ENCODE data around the gene MACROH2A2. TPM values are rescaled to one million over a fixed set of nuclear protein-coding genes. Genes with fewer than 3 reads are reported as not detected.

Gene MACROH2A2
- total and polyA plus RNA-seq, 2 of the 13 experiments (the other 11 are each of a cell fraction or from before 2014, with no cell fraction given), result 9.8 to 43.1 TPM

DNA sequence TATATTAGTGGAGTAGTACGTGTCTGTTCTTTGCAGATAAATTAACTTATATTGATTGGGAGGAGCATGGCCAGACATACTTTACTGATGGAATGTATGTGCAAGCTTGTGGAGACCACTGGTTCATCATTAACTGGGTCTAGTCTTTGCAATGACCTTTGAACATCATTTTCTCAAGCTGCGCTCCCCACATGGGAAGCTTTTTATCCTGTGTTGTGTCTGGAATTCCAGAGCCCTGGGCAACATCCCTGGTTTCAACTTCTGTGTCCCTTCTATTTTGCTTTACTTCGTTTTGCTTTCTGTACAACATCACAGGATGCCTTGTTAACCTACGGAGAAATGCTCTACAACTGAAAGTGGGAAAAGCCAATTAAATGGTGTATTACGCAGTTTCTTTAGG is 38.3 kb downstream of the MACROH2A2 start (continued):
- TF ChIP-seq, protein P1, sequence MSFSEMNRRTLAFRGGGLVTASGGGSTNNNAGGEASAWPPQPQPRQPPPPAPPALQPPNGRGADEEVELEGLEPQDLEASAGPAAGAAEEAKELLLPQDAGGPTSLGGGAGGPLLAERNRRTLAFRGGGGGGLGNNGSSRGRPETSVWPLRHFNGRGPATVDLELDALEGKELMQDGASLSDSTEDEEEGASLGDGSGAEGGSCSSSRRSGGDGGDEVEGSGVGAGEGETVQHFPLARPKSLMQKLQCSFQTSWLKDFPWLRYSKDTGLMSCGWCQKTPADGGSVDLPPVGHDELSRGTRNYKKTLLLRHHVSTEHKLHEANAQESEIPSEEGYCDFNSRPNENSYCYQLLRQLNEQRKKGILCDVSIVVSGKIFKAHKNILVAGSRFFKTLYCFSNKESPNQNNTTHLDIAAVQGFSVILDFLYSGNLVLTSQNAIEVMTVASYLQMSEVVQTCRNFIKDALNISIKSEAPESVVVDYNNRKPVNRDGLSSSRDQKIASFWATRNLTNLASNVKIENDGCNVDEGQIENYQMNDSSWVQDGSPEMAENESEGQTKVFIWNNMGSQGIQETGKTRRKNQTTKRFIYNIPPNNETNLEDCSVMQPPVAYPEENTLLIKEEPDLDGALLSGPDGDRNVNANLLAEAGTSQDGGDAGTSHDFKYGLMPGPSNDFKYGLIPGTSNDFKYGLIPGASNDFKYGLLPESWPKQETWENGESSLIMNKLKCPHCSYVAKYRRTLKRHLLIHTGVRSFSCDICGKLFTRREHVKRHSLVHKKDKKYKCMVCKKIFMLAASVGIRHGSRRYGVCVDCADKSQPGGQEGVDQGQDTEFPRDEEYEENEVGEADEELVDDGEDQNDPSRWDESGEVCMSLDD (CRISPR knock-in tag; IDR thresholded peaks at IDR 0.05; ENCODE audit: borderline replicate concordance), result no peak
- TF ChIP-seq, protein P2, sequence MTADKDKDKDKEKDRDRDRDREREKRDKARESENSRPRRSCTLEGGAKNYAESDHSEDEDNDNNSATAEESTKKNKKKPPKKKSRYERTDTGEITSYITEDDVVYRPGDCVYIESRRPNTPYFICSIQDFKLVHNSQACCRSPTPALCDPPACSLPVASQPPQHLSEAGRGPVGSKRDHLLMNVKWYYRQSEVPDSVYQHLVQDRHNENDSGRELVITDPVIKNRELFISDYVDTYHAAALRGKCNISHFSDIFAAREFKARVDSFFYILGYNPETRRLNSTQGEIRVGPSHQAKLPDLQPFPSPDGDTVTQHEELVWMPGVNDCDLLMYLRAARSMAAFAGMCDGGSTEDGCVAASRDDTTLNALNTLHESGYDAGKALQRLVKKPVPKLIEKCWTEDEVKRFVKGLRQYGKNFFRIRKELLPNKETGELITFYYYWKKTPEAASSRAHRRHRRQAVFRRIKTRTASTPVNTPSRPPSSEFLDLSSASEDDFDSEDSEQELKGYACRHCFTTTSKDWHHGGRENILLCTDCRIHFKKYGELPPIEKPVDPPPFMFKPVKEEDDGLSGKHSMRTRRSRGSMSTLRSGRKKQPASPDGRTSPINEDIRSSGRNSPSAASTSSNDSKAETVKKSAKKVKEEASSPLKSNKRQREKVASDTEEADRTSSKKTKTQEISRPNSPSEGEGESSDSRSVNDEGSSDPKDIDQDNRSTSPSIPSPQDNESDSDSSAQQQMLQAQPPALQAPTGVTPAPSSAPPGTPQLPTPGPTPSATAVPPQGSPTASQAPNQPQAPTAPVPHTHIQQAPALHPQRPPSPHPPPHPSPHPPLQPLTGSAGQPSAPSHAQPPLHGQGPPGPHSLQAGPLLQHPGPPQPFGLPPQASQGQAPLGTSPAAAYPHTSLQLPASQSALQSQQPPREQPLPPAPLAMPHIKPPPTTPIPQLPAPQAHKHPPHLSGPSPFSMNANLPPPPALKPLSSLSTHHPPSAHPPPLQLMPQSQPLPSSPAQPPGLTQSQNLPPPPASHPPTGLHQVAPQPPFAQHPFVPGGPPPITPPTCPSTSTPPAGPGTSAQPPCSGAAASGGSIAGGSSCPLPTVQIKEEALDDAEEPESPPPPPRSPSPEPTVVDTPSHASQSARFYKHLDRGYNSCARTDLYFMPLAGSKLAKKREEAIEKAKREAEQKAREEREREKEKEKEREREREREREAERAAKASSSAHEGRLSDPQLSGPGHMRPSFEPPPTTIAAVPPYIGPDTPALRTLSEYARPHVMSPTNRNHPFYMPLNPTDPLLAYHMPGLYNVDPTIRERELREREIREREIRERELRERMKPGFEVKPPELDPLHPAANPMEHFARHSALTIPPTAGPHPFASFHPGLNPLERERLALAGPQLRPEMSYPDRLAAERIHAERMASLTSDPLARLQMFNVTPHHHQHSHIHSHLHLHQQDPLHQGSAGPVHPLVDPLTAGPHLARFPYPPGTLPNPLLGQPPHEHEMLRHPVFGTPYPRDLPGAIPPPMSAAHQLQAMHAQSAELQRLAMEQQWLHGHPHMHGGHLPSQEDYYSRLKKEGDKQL (CRISPR knock-in tag; IDR thresholded peaks at IDR 0.05; ENCODE audit: low read depth), result peak; percentile 65; the same call in 1 of the 2 replicates
- TF ChIP-seq PRPF4 (IDR thresholded peaks at IDR 0.05; ENCODE audit: low read depth, low read length, poor library complexity, severe bottlenecking) (no peak), ZMYM4 (CRISPR knock-in tag; IDR thresholded peaks at IDR 0.05) (peak; percentile 52; the same call in 1 of the 2 replicates), BHLHE40 (IDR thresholded peaks at IDR 0.05; ENCODE audit: low read length) (no peak), ZNF550 (CRISPR knock-in tag; IDR thresholded peaks at IDR 0.05; ENCODE audit: borderline replicate concordance) (no peak), PPARG (CRISPR knock-in tag; conservative IDR thresholded peaks at IDR 0.05) (peak; percentile 96), TEAD2 (CRISPR knock-in tag; IDR thresholded peaks at IDR 0.05) (no peak), ZNF7 (CRISPR knock-in tag; IDR thresholded peaks at IDR 0.05) (no peak), ZNF775 (CRISPR knock-in tag; IDR thresholded peaks at IDR 0.05; ENCODE audit: borderline replicate concordance) (peak; percentile 34; the same call in 1 of the 2 replicates), NR3C1 (CRISPR knock-in tag; IDR thresholded peaks at IDR 0.05) (no peak), NFE2 (CRISPR knock-in tag; IDR thresholded peaks at IDR 0.05) (no peak), ZSCAN25 (CRISPR knock-in tag; IDR thresholded peaks at IDR 0.05) (no peak), ETV6 (CRISPR knock-in tag; conservative IDR thresholded peaks at IDR 0.05) (no peak)
- TF ChIP-seq, protein P3, sequence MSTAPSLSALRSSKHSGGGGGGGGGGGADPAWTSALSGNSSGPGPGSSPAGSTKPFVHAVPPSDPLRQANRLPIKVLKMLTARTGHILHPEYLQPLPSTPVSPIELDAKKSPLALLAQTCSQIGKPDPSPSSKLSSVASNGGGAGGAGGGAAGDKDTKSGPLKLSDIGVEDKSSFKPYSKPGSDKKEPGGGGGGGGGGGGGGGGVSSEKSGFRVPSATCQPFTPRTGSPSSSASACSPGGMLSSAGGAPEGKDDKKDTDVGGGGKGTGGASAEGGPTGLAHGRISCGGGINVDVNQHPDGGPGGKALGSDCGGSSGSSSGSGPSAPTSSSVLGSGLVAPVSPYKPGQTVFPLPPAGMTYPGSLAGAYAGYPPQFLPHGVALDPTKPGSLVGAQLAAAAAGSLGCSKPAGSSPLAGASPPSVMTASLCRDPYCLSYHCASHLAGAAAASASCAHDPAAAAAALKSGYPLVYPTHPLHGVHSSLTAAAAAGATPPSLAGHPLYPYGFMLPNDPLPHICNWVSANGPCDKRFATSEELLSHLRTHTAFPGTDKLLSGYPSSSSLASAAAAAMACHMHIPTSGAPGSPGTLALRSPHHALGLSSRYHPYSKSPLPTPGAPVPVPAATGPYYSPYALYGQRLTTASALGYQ (CRISPR knock-in tag; IDR thresholded peaks at IDR 0.05), result peak; percentile 64; the same call in 1 of the 2 replicates
- TF ChIP-seq, protein P4, sequence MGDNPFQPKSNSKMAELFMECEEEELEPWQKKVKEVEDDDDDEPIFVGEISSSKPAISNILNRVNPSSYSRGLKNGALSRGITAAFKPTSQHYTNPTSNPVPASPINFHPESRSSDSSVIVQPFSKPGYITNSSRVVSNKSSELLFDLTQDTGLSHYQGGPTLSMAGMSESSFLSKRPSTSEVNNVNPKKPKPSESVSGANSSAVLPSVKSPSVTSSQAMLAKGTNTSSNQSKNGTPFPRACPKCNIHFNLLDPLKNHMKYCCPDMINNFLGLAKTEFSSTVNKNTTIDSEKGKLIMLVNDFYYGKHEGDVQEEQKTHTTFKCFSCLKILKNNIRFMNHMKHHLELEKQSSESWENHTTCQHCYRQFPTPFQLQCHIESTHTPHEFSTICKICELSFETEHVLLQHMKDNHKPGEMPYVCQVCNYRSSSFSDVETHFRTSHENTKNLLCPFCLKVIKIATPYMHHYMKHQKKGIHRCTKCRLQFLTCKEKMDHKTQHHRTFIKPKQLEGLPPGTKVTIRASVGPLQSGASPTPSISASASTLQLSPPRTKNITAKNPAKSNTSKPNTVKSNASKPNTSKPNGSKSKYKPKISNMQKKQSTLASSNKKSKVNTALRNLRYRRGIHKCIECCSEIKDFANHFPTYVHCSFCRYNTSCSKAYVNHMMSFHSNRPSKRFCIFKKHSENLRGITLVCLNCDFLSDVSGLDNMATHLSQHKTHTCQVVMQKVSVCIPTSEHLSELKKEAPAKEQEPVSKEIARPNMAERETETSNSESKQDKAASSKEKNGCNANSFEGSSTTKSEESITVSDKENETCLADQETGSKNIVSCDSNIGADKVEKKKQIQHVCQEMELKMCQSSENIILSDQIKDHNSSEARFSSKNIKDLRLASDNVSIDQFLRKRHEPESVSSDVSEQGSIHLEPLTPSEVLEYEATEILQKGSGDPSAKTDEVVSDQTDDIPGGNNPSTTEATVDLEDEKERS (CRISPR knock-in tag; IDR thresholded peaks at IDR 0.05), result no peak
